GM12872 (cell line): ENCODE measurements around the gene ARL16.

Experiments
- TF ChIP-seq, protein P1 (sequence below): IDR thresholded peaks from 3 replicates; pipeline ENCODE4 v1.5.1; 2011; ENCODE audit warnings: low read depth, mild to moderate bottlenecking, low read length, moderate library complexity; ENCODE audit not compliant: insufficient read depth

Gene ARL16

DNA sequence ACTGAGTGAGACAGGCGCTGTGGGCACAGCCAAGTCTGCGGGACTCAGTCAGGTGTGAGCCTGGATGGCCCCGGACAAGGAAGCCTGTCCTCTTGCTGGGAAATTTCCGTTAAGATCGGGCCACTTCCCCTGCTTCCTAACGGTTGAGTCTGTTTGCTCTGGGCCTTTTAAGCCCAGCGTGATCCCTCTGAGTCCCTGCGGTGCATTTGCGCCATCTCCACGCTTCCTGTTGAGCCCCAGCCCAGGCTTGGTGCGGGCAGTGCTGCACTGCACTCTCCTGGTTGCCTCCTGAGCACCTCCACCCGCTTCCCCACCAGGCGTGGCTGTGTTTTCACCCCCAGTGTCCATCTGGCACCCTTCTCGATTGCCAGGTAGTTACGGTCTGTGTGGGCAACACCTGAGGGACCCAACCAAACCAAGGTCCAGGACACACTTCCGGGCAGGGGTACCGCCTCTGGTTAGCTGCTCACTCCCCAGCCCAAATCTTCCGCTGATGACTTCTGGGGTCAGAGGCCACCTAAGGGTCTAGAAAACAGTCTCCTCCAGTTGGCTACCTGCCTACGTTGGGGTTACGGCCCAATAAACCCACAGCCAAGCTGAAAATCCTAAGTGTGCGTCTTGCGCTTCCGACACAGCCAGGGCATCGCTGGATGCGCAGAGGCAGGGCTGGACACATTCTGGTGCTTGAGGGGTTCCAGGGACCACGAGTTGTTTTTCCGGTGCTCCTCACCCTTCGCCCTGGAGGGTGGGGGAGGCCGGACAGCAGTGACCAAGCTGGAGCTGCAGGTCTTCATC, 27.1 kb upstream of the ARL16 start:
- TF ChIP-seq, protein P1, sequence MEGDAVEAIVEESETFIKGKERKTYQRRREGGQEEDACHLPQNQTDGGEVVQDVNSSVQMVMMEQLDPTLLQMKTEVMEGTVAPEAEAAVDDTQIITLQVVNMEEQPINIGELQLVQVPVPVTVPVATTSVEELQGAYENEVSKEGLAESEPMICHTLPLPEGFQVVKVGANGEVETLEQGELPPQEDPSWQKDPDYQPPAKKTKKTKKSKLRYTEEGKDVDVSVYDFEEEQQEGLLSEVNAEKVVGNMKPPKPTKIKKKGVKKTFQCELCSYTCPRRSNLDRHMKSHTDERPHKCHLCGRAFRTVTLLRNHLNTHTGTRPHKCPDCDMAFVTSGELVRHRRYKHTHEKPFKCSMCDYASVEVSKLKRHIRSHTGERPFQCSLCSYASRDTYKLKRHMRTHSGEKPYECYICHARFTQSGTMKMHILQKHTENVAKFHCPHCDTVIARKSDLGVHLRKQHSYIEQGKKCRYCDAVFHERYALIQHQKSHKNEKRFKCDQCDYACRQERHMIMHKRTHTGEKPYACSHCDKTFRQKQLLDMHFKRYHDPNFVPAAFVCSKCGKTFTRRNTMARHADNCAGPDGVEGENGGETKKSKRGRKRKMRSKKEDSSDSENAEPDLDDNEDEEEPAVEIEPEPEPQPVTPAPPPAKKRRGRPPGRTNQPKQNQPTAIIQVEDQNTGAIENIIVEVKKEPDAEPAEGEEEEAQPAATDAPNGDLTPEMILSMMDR = no peak

DNA sequence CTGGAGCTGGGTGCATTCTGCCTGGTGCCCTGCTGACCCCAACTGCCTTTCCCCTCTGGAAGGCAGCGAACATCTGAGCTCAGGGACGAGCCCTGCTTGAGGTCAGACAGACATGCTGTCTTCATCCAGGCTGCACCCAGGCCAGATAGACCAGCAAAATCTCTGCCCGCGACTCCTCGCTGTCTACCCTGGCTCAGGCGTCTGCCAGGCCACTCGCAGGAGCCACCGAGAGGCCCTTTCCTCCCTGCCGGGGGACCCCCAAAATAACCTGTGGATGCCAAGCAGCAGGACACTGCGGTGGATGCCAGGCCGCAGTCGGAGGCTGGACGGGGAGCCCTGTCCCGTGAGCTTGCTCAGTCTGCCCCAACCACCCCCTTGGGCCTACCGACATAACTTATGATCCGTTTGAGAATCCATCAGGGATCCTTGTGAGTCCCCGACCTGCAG, 25.2 kb upstream of the ARL16 start:
- TF ChIP-seq, protein P1 = no peak

DNA sequence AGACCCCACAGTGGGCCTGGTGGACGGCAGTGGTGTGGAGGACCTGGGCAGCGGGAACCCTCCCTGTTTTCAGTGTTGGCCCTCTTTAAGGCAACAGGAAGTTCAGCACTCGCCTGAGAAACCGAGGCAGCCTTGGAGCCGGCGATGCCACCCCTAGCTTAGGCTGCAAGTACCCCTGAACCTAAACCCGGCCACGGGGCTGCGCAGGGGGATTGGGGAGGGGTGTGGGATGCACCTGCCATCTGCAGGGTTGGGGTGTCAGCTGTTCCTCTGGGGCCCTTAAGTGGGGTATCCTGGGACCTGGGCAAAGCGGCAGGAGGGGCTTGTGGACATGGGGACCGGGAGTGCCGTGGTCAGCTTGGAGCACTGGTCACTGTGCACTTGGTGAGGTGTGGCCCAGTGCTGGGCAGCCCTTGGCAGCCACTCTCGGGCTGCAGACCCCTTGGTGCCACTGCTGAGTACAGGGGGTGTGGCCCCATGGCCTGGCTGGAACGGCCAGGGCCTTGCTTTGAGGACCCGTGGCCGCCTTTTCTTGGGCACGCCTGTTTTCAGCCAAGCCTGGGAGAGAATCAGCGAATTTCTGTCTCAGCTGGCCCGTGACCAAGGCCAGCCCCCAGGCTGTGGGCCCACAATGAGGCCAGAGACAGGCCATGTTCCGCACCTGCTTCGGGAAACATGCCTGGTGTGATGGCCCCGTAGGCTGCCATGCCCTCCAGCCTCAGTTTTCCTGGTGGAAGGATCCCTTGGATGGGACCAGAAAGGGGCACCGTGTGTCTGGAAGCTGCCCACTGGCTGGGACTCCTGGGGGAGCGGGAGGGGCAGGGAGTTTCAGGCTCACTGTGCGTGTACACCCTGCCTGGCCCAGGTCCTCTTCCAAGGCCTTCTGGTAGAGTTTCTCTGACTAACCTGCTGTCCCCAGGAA, 24.4 kb upstream of the ARL16 start:
- TF ChIP-seq, protein P1 = no peak

DNA sequence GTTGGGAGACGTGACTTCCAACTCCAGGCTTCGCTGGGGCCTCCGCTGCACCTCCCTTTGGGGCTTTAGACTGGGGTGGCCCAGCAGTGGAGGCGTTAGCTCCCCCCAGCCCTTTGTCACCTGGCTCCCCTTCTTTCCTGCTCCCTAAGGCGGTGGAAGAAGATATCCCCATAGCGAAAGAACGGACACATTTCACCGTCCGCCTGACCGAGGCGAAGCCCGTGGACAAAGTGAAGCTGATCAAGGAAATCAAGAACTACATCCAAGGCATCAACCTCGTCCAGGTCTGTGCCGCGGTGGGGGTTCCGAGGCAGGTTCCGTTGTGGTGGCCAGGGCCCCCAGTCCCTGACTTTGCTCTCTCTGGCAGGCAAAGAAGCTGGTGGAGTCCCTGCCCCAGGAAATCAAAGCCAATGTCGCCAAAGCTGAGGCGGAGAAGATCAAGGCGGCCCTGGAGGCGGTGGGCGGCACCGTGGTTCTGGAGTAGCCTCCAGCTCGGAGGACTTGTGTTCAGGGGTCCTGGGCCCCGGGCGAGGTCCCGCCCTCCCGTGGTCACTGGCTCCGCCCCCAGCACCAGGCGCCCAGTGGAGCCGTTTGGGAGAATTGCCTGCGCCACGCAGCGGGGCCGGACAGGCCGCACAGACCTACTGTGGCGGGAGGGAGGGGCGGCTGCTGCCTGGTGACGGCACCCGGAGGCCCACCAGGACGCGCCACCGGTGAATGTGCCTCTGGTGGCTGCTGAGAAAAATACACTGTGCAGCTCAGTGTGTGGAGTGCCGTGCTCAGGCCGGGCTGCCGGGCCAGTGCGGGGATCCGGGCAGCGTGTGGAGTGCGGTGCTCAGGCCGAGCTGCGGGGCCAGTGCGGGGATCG, 23.4 kb upstream of the ARL16 start:
- TF ChIP-seq, protein P1 = no peak; the same call in 2 of the 3 replicates

DNA sequence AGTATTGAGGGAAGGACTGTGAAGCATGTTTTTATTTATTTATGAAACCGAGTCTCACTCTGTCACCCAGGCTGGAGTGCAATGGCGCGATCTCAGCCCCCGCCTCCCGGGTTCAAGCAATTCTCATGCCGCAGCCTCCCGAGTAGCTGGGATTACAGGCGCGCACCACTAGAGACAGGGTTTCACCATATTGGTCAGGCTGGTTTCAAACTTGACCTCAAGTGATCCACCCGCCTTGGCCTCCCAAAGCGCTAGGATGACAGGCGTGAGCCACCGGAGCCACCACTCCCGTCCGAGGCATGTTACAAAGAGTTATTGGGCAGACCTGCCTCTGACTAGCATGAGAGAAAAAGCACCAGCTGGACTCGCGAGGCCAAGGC, 22.6 kb upstream of the ARL16 start:
- TF ChIP-seq, protein P1 = no peak

DNA sequence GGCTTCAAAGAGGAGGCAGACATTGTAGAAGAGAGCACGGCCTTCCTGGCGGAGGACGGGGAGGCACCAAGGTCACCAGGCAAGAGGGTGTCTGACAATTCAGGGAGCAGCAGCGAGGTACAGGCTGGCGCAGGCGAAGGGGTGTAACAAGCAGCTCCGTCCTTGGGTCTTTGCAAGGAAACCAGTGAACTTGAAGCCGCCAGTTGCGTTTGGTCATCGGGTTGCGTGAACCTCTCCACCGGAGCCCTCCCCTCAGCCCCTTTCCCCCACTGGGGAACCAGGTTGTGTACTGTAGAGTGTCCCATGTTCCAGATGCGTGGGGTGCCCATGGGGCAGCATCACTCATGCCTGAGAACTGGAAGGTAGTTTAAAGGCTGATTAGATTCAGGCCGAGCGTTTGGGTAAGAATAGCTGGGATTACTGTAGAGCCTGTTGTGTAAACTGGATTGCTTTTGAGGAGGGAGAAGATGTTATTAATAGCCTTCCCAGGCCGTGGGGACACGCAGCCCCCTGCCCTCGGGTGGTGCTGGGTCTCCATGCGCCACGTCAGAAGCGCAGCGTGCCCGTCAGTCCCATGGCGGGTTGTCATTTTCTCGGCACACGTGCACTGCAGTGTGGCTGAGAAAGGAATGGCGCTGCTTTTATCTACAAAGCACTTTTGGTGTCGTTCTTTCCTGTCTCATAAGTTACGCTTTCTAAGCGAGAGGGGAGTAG, 22.1 kb upstream of the ARL16 start:
- TF ChIP-seq, protein P1 = no peak
